GM23338 (cell line): ENCODE results near the gene HRNR. TPM values are rescaled to one million over a fixed set of nuclear protein-coding genes. Genes with fewer than 3 reads are reported as not detected.

Source experiments
- ATAC-seq: fragments of 200-7000 bp; cut with Tn5 transposase; 3 replicates; pipeline ENCODE4 v1.9.1; 2020
- DNase-seq: peaks from one replicate; pipeline ENCODE4 v3.0.0-alpha.2; 2015; ENCODE audit warnings: low spot score
- H2AFZ ChIP-seq: fragments of 200-600 bp; sonication (generic); 2 replicates; pipeline ENCODE4 v1.8.0; 2016; ENCODE audit warnings: antibody characterized with exemption, mild to moderate bottlenecking, moderate library complexity
- H3F3A ChIP-seq: fragments of 200-600 bp; sonication (generic); replicated peaks from 2 replicates; pipeline ENCODE4 v1.8.0; 2017; ENCODE audit warnings: antibody characterized with exemption, mixed run types, low read depth
- H3K27ac ChIP-seq: fragments of 200-600 bp; sonication (generic); 2 replicates; pipeline ENCODE4 v1.6.1; 2016; ENCODE audit warnings: low read depth
- H3K27me3 ChIP-seq: fragments of 200-600 bp; sonication (generic); 2 replicates; pipeline ENCODE4 v1.8.0; 2016; ENCODE audit warnings: mild to moderate bottlenecking, mixed run types, moderate library complexity; ENCODE audit not compliant: insufficient read depth
- H3K36me3 ChIP-seq: fragments of 200-600 bp; sonication (generic); 2 replicates; pipeline ENCODE4 v1.8.0; 2016; ENCODE audit warnings: mild to moderate bottlenecking; ENCODE audit not compliant: insufficient read depth
- H3K4me1 ChIP-seq: fragments of 200-600 bp; sonication (generic); 2 replicates; pipeline ENCODE4 v1.8.0; 2016; ENCODE audit warnings: mild to moderate bottlenecking, moderate library complexity; ENCODE audit not compliant: insufficient read depth
- H3K4me2 ChIP-seq: fragments of 200-600 bp; sonication (generic); 2 replicates; pipeline ENCODE4 v1.7.1; 2017; ENCODE audit warnings: mixed run types
- H3K4me3 ChIP-seq: fragments of 200-600 bp; sonication (generic); 2 replicates; pipeline ENCODE4 v1.6.1; 2016; ENCODE audit warnings: mixed run types
- H3K79me2 ChIP-seq: fragments of 200-600 bp; sonication (generic); replicated peaks from 2 replicates; pipeline ENCODE4 v1.8.0; 2017; ENCODE audit warnings: mild to moderate bottlenecking; ENCODE audit not compliant: insufficient read depth
- H3K9me2 ChIP-seq: fragments of 200-600 bp; sonication (generic); 2 replicates; pipeline ENCODE4 v1.8.0; 2017; ENCODE audit not compliant: insufficient read depth
- H4K20me1 ChIP-seq: fragments of 200-600 bp; sonication (generic); replicated peaks from 2 replicates; pipeline ENCODE4 v1.8.0; 2017; ENCODE audit warnings: mild to moderate bottlenecking; ENCODE audit not compliant: insufficient read depth
- H3K27ac Mint-ChIP-seq: 2 replicates; pipeline ENCODE4 v1.8.0; 2020; ENCODE audit warnings: inconsistent platforms, mild to moderate bottlenecking, moderate library complexity, mixed read lengths
- H3K27me3 Mint-ChIP-seq: 3 replicates; pipeline ENCODE4 v1.8.0; 2022; ENCODE audit warnings: low read depth, mild to moderate bottlenecking, moderate library complexity, mixed read lengths, inconsistent platforms; ENCODE audit not compliant: insufficient read depth, poor library complexity
- H3K36me3 Mint-ChIP-seq: 3 replicates; pipeline ENCODE4 v1.8.0; 2021; ENCODE audit warnings: low read depth, mild to moderate bottlenecking, inconsistent platforms, moderate library complexity, mixed read lengths
- H3K4me1 Mint-ChIP-seq: 3 replicates; pipeline ENCODE4 v1.8.0; 2020; ENCODE audit warnings: mild to moderate bottlenecking, inconsistent platforms, mixed read lengths
- H3K4me3 Mint-ChIP-seq: 3 replicates; pipeline ENCODE4 v1.8.0; 2021; ENCODE audit warnings: moderate library complexity, mild to moderate bottlenecking, inconsistent platforms, mixed read lengths
- H3K9me3 Mint-ChIP-seq: 3 replicates; pipeline ENCODE4 v1.8.0; 2020; ENCODE audit warnings: moderate library complexity, mild to moderate bottlenecking, inconsistent platforms, mixed read lengths
- CREB1 ChIP-seq: fragments of 250-450 bp; sonication (Bioruptor Pico); IDR thresholded peaks from 2 replicates; pipeline ENCODE4 v1.5.0; 2020; ENCODE audit warnings: low read depth, mild to moderate bottlenecking, moderate library complexity
- CTCF ChIP-seq, 2 experiments: fragments of 200-600 bp in 1 of 2; sonication (generic) in 1 of 2; conservative IDR thresholded peaks; 2 replicates each; pipeline versions ENCODE4 v1.5.1 to v1.6.1; 2016 to 2017; ENCODE audit warnings: antibody characterized with exemption in 2 of 2, low read depth in 2 of 2, mild to moderate bottlenecking in 2 of 2, moderate library complexity in 1 of 2
- JUNB ChIP-seq: IDR thresholded peaks from one replicate; pipeline ENCODE4 v1.6.1; 2016; ENCODE audit warnings: antibody characterized with exemption; ENCODE audit not compliant: unreplicated experiment
- ZNF331 ChIP-seq: fragments of 250-450 bp; sonication (Bioruptor Pico); IDR thresholded peaks from 2 replicates; pipeline ENCODE4 v1.5.0; 2020; ENCODE audit warnings: low read depth, mild to moderate bottlenecking, moderate library complexity
- ZNF462 ChIP-seq: fragments of 250-450 bp; sonication (Bioruptor Pico); IDR thresholded peaks from 2 replicates; pipeline ENCODE4 v1.5.0; 2020; ENCODE audit warnings: mild to moderate bottlenecking, moderate library complexity
- polyA plus RNA-seq: library from polyadenylated mRNA; unstranded; fragments of >200 nt; fragmentation: Nextera tagmentation; extraction: Ambion mirVana; gene quantifications from 2 replicates; pipeline ENCODE4 v1.2.1, GENCODE V29; 2016
- total RNA-seq: library from RNA; depleted of rRNA; stranded (reverse); fragments of >200 nt; shearing (Covaris generic); gene quantifications from 2 replicates; pipeline ENCODE4 v1.2.3, GENCODE V29; 2014
- TF ChIP-seq, protein P1 (sequence below): IDR thresholded peaks from one replicate; pipeline ENCODE4 v1.6.1; 2018; ENCODE audit warnings: antibody characterized with exemption; ENCODE audit not compliant: unreplicated experiment

Gene HRNR
- total and polyA plus RNA-seq, 2 experiments from 2014 or later, result not detected

DNA sequence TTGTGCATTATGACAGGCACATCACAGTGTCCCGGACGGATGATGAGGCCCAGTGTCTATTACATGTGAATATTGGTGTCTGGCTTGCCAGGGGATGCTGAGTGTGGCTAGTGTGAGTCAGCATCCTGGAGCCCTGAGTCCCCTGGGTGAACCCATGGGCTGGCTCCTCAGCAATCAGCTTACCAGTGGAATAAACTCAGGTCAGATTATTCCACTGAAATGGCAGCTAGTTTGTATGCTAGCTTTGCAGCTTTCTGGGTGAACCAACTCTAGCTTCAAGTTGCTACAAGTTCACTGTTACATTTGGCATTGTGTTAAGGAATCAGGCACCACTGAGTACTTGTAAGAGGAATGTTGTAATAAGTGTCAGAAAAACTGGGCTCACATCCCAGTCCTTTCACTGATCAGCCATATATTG is 41.0 kb downstream of the HRNR start (continued):
- TF ChIP-seq JUNB (no peak), CREB1 (no peak), ZNF331 (CRISPR knock-in tag) (no peak)
- TF ChIP-seq, protein P1, sequence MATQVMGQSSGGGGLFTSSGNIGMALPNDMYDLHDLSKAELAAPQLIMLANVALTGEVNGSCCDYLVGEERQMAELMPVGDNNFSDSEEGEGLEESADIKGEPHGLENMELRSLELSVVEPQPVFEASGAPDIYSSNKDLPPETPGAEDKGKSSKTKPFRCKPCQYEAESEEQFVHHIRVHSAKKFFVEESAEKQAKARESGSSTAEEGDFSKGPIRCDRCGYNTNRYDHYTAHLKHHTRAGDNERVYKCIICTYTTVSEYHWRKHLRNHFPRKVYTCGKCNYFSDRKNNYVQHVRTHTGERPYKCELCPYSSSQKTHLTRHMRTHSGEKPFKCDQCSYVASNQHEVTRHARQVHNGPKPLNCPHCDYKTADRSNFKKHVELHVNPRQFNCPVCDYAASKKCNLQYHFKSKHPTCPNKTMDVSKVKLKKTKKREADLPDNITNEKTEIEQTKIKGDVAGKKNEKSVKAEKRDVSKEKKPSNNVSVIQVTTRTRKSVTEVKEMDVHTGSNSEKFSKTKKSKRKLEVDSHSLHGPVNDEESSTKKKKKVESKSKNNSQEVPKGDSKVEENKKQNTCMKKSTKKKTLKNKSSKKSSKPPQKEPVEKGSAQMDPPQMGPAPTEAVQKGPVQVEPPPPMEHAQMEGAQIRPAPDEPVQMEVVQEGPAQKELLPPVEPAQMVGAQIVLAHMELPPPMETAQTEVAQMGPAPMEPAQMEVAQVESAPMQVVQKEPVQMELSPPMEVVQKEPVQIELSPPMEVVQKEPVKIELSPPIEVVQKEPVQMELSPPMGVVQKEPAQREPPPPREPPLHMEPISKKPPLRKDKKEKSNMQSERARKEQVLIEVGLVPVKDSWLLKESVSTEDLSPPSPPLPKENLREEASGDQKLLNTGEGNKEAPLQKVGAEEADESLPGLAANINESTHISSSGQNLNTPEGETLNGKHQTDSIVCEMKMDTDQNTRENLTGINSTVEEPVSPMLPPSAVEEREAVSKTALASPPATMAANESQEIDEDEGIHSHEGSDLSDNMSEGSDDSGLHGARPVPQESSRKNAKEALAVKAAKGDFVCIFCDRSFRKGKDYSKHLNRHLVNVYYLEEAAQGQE, result no peak

- TF ChIP-seq ZNF462 (CRISPR knock-in tag) (no peak), CTCF (conservative IDR thresholded peaks at IDR 0.05; ENCODE audit: low read depth in 2 of 2) (peak; percentile 75 to 80)
- Histone ChIP-seq H3F3A (no peaks in the 10 kb centered on the region), H2AFZ (no peak overlapping the region), H3K4me2 (no peak overlapping the region), H3K4me1 (no peaks in the 10 kb centered on the region), H3K4me3 (no peak overlapping the region), H3K27ac (no peak overlapping the region), H3K36me3 (no peaks in the 10 kb centered on the region), H3K79me2 (no peaks in the 10 kb centered on the region), H3K27me3 (no peaks in the 10 kb centered on the region), H4K20me1 (no peaks in the 10 kb centered on the region), H3K9me2 (no peaks in the 10 kb centered on the region)
- peak; percentile 40; the same call in 2 of the 3 replicates for ATAC-seq
- peak; percentile 49 for DNase-seq
- no peaks in the 10 kb centered on the region for H3K9me3 Mint-ChIP-seq
- H3K27me3 Mint-ChIP-seq, result peaks cover 1% of the 10 kb centered on the region
- H3K4me3 Mint-ChIP-seq, result no peak overlapping the region
- no peaks in the 10 kb centered on the region for H3K4me1 Mint-ChIP-seq
- no peak overlapping the region for H3K27ac Mint-ChIP-seq
- H3K36me3 Mint-ChIP-seq, result no peaks in the 10 kb centered on the region
Measured at GRCh38 chr1:152182431-152182830, 41.6 kb downstream of the HRNR start.
